ENCODE results near the gene PPARA. TPM values are rescaled to one million over a fixed set of nuclear protein-coding genes. Genes with fewer than 3 reads are reported as not detected.

PPARA gene
- polyA plus RNA-seq, 1 of the 3 experiments (the other 2 are of a cell fraction) = 4.5 TPM

DNA sequence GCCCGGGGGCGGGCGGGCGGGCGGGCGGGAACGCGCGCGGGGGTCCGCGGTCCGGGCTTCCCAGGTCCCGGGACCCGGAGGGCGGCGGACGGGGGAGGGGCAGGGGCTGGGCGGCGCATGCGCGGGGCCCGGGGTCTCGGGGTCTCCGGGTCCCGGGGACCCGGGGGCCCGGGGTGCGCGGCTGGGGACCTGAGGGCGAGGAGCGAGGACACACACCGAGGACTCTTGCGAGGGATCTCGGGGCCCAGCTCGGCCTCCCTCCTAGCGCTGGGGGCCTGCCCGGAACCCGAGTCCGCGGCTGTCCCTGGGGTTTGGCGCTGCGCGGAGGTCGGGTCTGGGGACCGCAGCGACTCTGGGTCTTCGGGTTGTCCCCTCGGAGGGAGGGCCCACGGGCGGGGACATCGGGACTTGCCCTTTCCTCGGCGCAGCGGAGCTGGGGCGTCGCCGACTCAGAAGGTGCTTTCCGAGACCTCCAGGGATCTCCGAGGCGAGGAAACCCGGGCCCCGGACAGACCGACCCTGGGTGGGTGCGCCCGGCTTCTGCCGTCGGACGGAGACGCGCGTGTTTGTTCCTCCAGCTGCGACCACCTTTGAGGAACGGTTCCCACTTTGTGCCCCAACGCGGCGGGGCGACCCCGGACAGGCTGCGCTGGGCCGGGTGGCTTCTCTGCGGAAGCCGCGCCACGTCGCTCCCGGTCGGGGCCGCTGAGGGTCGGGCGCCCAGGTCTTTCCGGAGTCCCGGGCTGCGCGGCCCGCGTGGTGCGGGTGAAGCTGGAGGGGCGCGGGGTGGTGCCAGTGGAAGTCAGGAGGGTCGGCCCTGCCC lies 540 bp downstream of the PPARA start:
- ChIA-PET CTCF (interaction anchor here (0.9 to 2.7 kb wide), 5 partner anchors 10 to 165 kb away, joined by 3 to 7 read pairs (median 3); no protein-coding TSS in a partner anchor), POLR2A (interaction anchor here (1.7 kb wide), 1 partner anchor 94 kb away, joined by 4 read pairs; no protein-coding TSS in a partner anchor)
- H4K20me1 ChIP-seq (ENCODE audit: insufficient read depth) = peaks cover 2% of the 10 kb centered on the region; the same call in 1 of the 2 replicates
- H3F3A ChIP-seq (replicated peaks; ENCODE audit: insufficient read depth) = peaks cover 10% of the 10 kb centered on the region
- H3K36me3 ChIP-seq (replicated peaks in 1 of 2; ENCODE audit: control insufficient read depth in 1 of 2, insufficient read depth in 2 of 2, low read length in 1 of 2) = peaks cover 3 to 14% of the 10 kb centered on the region in 2 experiments
- H2AFZ ChIP-seq (ENCODE audit: low read depth) = peak overlapping the region; percentile 63; the same call in 1 of the 2 replicates
- no peaks in the 10 kb centered on the region for H3K9me2 ChIP-seq
- H3K27me3 ChIP-seq (ENCODE audit: insufficient read depth) = peaks cover 9% of the 10 kb centered on the region; the same call in 1 of the 2 replicates
- TF ChIP-seq NRF1 (IDR thresholded peaks at IDR 0.05; ENCODE audit: low read depth, low read length) = peak; percentile 59
- TF ChIP-seq, protein P1, sequence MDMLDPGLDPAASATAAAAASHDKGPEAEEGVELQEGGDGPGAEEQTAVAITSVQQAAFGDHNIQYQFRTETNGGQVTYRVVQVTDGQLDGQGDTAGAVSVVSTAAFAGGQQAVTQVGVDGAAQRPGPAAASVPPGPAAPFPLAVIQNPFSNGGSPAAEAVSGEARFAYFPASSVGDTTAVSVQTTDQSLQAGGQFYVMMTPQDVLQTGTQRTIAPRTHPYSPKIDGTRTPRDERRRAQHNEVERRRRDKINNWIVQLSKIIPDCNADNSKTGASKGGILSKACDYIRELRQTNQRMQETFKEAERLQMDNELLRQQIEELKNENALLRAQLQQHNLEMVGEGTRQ (IDR thresholded peaks at IDR 0.05; ENCODE audit: borderline replicate concordance, low read depth, low read length) = no peak
- no peaks in the 10 kb centered on the region for H3K9me3 ChIP-seq
- H3K4me2 ChIP-seq = peak overlapping the region; percentile 100
- peak; percentile 97 for DNase-seq
- H3K9ac ChIP-seq = peak overlapping the region; percentile 72
- peak overlapping the region in 1 of 2 experiments; percentile 45; a peak in 2 of 4 replicates for H3K27ac ChIP-seq (ENCODE audit: low read depth in 2 of 2, low read length in 1 of 2)
- peaks cover 8 to 32% of the 10 kb centered on the region in 2 experiments; a peak in 1 of 4 replicates for H3K4me1 ChIP-seq (ENCODE audit: control insufficient read depth in 1 of 2, insufficient read depth in 2 of 2, low read depth in 1 of 2, low read length in 1 of 2)
- no CpG with 5 or more reads among the region's 101 CpGs for WGBS (ENCODE audit: low lambda C conversion rate)
- peak overlapping the region; percentile 83 to 92 for H3K4me3 ChIP-seq (ENCODE audit: low read depth in 2 of 2, low read length in 1 of 2)
- peaks cover 16% of the 10 kb centered on the region for H3K79me2 ChIP-seq (ENCODE audit: insufficient read depth)

GRCh38 chr22:46153930-46154329 lies 3.6 kb downstream of the PPARA start:
- Histone ChIP-seq H4K20me1 (ENCODE audit: insufficient read depth) (peaks cover 4% of the 10 kb centered on the region; the same call in 1 of the 2 replicates), H3K4me2 (no peak overlapping the region), H2AFZ (ENCODE audit: low read depth) (no peak overlapping the region), H3K4me3 (ENCODE audit: low read depth in 2 of 2, low read length in 1 of 2) (no peak overlapping the region), H3K36me3 (replicated peaks in 1 of 2; ENCODE audit: control insufficient read depth in 1 of 2, insufficient read depth in 2 of 2, low read length in 1 of 2) (peaks cover 3 to 16% of the 10 kb centered on the region in 2 experiments), H3K9ac (no peak overlapping the region), H3K4me1 (ENCODE audit: control insufficient read depth in 1 of 2, insufficient read depth in 2 of 2, low read depth in 1 of 2, low read length in 1 of 2) (peaks cover 8 to 18% of the 10 kb centered on the region in 2 experiments; a peak in 1 of 4 replicates), H3K79me2 (ENCODE audit: insufficient read depth) (peaks cover 16% of the 10 kb centered on the region), H3K27me3 (ENCODE audit: insufficient read depth) (0 out of 2 replicates have a peak, but pooled peaks cover 2% of the 10 kb centered on the region), H3K9me3 (no peaks in the 10 kb centered on the region), H3K27ac (ENCODE audit: low read depth in 2 of 2, low read length in 1 of 2) (no peak overlapping the region), H3K9me2 (no peaks in the 10 kb centered on the region), H3F3A (replicated peaks; ENCODE audit: insufficient read depth) (peaks cover 5% of the 10 kb centered on the region)
- WGBS (ENCODE audit: low lambda C conversion rate) = 96% methylated on average over 3 of the region's 3 CpGs
- ChIA-PET POLR2A (no interaction called here), CTCF (interaction anchor here (1.0 kb wide), 1 partner anchor 22 kb away, joined by 4 read pairs; no protein-coding TSS in a partner anchor)
- DNase-seq = no peak
- TF ChIP-seq, protein P2, sequence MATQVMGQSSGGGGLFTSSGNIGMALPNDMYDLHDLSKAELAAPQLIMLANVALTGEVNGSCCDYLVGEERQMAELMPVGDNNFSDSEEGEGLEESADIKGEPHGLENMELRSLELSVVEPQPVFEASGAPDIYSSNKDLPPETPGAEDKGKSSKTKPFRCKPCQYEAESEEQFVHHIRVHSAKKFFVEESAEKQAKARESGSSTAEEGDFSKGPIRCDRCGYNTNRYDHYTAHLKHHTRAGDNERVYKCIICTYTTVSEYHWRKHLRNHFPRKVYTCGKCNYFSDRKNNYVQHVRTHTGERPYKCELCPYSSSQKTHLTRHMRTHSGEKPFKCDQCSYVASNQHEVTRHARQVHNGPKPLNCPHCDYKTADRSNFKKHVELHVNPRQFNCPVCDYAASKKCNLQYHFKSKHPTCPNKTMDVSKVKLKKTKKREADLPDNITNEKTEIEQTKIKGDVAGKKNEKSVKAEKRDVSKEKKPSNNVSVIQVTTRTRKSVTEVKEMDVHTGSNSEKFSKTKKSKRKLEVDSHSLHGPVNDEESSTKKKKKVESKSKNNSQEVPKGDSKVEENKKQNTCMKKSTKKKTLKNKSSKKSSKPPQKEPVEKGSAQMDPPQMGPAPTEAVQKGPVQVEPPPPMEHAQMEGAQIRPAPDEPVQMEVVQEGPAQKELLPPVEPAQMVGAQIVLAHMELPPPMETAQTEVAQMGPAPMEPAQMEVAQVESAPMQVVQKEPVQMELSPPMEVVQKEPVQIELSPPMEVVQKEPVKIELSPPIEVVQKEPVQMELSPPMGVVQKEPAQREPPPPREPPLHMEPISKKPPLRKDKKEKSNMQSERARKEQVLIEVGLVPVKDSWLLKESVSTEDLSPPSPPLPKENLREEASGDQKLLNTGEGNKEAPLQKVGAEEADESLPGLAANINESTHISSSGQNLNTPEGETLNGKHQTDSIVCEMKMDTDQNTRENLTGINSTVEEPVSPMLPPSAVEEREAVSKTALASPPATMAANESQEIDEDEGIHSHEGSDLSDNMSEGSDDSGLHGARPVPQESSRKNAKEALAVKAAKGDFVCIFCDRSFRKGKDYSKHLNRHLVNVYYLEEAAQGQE (IDR thresholded peaks at IDR 0.05; ENCODE audit: low read depth, low read length) = peak; percentile 86
- TF ChIP-seq RFX5 (IDR thresholded peaks at IDR 0.05; ENCODE audit: low read length) = no peak
